SK-N-SH (cell line): Measurements from ENCODE around the gene AKT1. TPM values are rescaled to one million over a fixed set of nuclear protein-coding genes. Genes with fewer than 3 reads are reported as not detected.

Experiments used
- CTCF ChIA-PET: fragments of 300-600, 350-600 bp; formaldehyde crosslinking; extraction: SDS; loops from one replicate; lab custom pipeline; 2021; lab: Yijun Ruan, JAX
- POLR2A ChIA-PET: fragments of 350-600 bp; sonication (Branson Sonifier 250); formaldehyde crosslinking; extraction: SDS; loops from one replicate; lab custom pipeline; 2020; ENCODE audit warnings: antibody characterized with exemption, inconsistent platforms; lab: Yijun Ruan, JAX
- DNase-seq: peaks from one replicate; pipeline ENCODE4 v3.0.0; 2012
- H2AFZ ChIP-seq: fragments of 200-600 bp; sonication (generic); 2 replicates; pipeline ENCODE4 v1.8.1; 2016; ENCODE audit warnings: antibody characterized with exemption, mild to moderate bottlenecking, low read depth
- H3F3A ChIP-seq: fragments of 200-600 bp; sonication (generic); replicated peaks from 2 replicates; pipeline ENCODE3; 2016; ENCODE audit warnings: antibody characterized with exemption, mild to moderate bottlenecking; ENCODE audit not compliant: insufficient read depth
- H3K27ac ChIP-seq, 2 experiments: fragments of 200-500 bp in 1 of 2; fragments of 200-600 bp in 1 of 2; sonication (Bioruptor generic) in 1 of 2; sonication (generic), shearing (Covaris generic) in 1 of 2; 2 replicates each; pipeline versions ENCODE4 v1.5.1 to v1.6.1; 2014 to 2016; ENCODE audit warnings: low read depth in 2 of 2, inconsistent platforms in 1 of 2, low read length in 1 of 2, mild to moderate bottlenecking in 1 of 2, mixed read lengths in 1 of 2
- H3K27me3 ChIP-seq: fragments of 200-600 bp; sonication (generic), shearing (Covaris generic); 2 replicates; pipeline ENCODE4 v1.6.1; 2016; ENCODE audit warnings: mixed run types; ENCODE audit not compliant: insufficient read depth
- H3K36me3 ChIP-seq, 2 experiments: fragments of 200-500 bp in 1 of 2; fragments of 200-600 bp in 1 of 2; sonication (Bioruptor generic) in 1 of 2; sonication (generic) in 1 of 2; replicated peaks in 1 of 2; 2 replicates each; pipeline versions ENCODE3 to v1.5.1; 2014 to 2016; ENCODE audit warnings: low read length in 1 of 2, mild to moderate bottlenecking in 1 of 2; ENCODE audit not compliant: insufficient read depth in 2 of 2, control insufficient read depth in 1 of 2
- H3K4me1 ChIP-seq, 2 experiments: fragments of 200-500 bp in 1 of 2; fragments of 200-600 bp in 1 of 2; sonication (Bioruptor generic) in 1 of 2; sonication (generic), shearing (Covaris generic) in 1 of 2; 2 replicates each; pipeline versions ENCODE4 v1.5.1 to v1.6.1; 2014 to 2016; ENCODE audit warnings: low read depth in 1 of 2, low read length in 1 of 2, mixed run types in 1 of 2; ENCODE audit not compliant: insufficient read depth in 2 of 2, control insufficient read depth in 1 of 2
- H3K4me2 ChIP-seq: fragments of 200-600 bp; sonication (generic), shearing (Covaris generic); 2 replicates; pipeline ENCODE4 v1.6.1; 2017; ENCODE audit warnings: mixed run types
- H3K4me3 ChIP-seq, 2 experiments: fragments of 200-500 bp in 1 of 2; fragments of 200-600 bp in 1 of 2; sonication (Bioruptor generic) in 1 of 2; sonication (generic), shearing (Covaris generic) in 1 of 2; 2 replicates each; pipeline versions ENCODE4 v1.5.1 to v1.8.1; 2014 to 2016; ENCODE audit warnings: low read depth in 2 of 2, inconsistent platforms in 1 of 2, low read length in 1 of 2, mild to moderate bottlenecking in 1 of 2, mixed read lengths in 1 of 2, moderate library complexity in 1 of 2
- H3K79me2 ChIP-seq: fragments of 200-600 bp; sonication (generic); 2 replicates; pipeline ENCODE4 v1.8.1; 2017; ENCODE audit warnings: mild to moderate bottlenecking; ENCODE audit not compliant: insufficient read depth
- H3K9ac ChIP-seq: fragments of 200-600 bp; sonication (generic); 2 replicates; pipeline ENCODE4 v1.6.1; 2017; ENCODE audit warnings: mixed run types
- H3K9me2 ChIP-seq: fragments of 200-600 bp; sonication (generic); 2 replicates; pipeline ENCODE4 v1.6.1; 2017; ENCODE audit warnings: mixed run types
- H3K9me3 ChIP-seq: fragments of 200-600 bp; sonication (generic); 2 replicates; pipeline ENCODE4 v1.6.1; 2017; ENCODE audit warnings: mixed run types, mild to moderate bottlenecking, moderate library complexity
- H4K20me1 ChIP-seq: fragments of 200-600 bp; sonication (generic); 2 replicates; pipeline ENCODE4 v1.6.1; 2017; ENCODE audit warnings: mild to moderate bottlenecking, mixed run types; ENCODE audit not compliant: insufficient read depth
- ELF1 ChIP-seq: IDR thresholded peaks from 2 replicates; pipeline ENCODE4 v1.4.0; 2012
- EP300 ChIP-seq, 2 experiments: IDR thresholded peaks; 2 replicates each; pipeline versions ENCODE4 v1.4.0 to v1.6.1; 2012; ENCODE audit warnings: borderline replicate concordance in 1 of 2, low read depth in 1 of 2, low read length in 1 of 2
- EZH2phosphoT487 ChIP-seq: fragments of 200-600 bp; sonication (generic); IDR thresholded peaks from 2 replicates; pipeline ENCODE4 v1.6.1; 2017; ENCODE audit warnings: low read depth, mixed run types, mild to moderate bottlenecking, antibody characterized with exemption, moderate library complexity, borderline replicate concordance
- FOSL2 ChIP-seq: IDR thresholded peaks from 2 replicates; pipeline ENCODE4 v1.4.0; 2012; ENCODE audit warnings: low read depth, mild to moderate bottlenecking, moderate library complexity, borderline replicate concordance
- IRF3 ChIP-seq: fragments of 150-350 bp; IDR thresholded peaks from 2 replicates; pipeline ENCODE4 v1.6.1; 2016; ENCODE audit warnings: mild to moderate bottlenecking, low read depth, low read length
- JUND ChIP-seq: IDR thresholded peaks from 2 replicates; pipeline ENCODE4 v1.4.0; 2012
- MEF2A ChIP-seq: IDR thresholded peaks from 2 replicates; pipeline ENCODE4 v1.4.0; 2012; ENCODE audit warnings: low read depth, borderline replicate concordance
- MXI1 ChIP-seq: IDR thresholded peaks from 2 replicates; pipeline ENCODE4 v1.6.1; 2012; ENCODE audit warnings: mild to moderate bottlenecking, low read depth, low read length, improper control_type of control experiment
- NFIC ChIP-seq: IDR thresholded peaks from 2 replicates; pipeline ENCODE4 v1.4.0; 2012; ENCODE audit warnings: borderline replicate concordance
- NRF1 ChIP-seq: IDR thresholded peaks from 2 replicates; pipeline ENCODE4 v1.6.1; 2012; ENCODE audit warnings: low read depth, mild to moderate bottlenecking, low read length
- PBX3 ChIP-seq: IDR thresholded peaks from 2 replicates; pipeline ENCODE4; 2012
- RCOR1 ChIP-seq: fragments of 150-350 bp; IDR thresholded peaks from 2 replicates; pipeline ENCODE4 v1.6.1; 2017; ENCODE audit warnings: antibody characterized with exemption, low read length
- SIN3A ChIP-seq: IDR thresholded peaks from 2 replicates; pipeline ENCODE4 v1.6.1; 2012; ENCODE audit warnings: low read depth, mild to moderate bottlenecking, low read length, moderate library complexity, borderline replicate concordance
- SMC3 ChIP-seq: IDR thresholded peaks from 2 replicates; pipeline ENCODE4 v1.6.1; 2012; ENCODE audit warnings: low read depth, low read length, improper control_type of control experiment
- TAF1 ChIP-seq: IDR thresholded peaks from 2 replicates; pipeline ENCODE4 v1.6.1; 2012; ENCODE audit warnings: low read depth, mild to moderate bottlenecking, low read length, moderate library complexity, borderline replicate concordance
- USF1 ChIP-seq: IDR thresholded peaks from 2 replicates; pipeline ENCODE4 v1.4.0; 2012; ENCODE audit warnings: low read depth, borderline replicate concordance
- YY1 ChIP-seq: IDR thresholded peaks from 2 replicates; pipeline ENCODE4 v1.4.0; 2012; ENCODE audit warnings: low read depth, mild to moderate bottlenecking
- ZBTB33 ChIP-seq: IDR thresholded peaks from 2 replicates; pipeline ENCODE4 v1.4.0; 2012; ENCODE audit warnings: low read depth, borderline replicate concordance
- WGBS: methylation state at CpG from one replicate; pipeline ENCODE4 v1.1.6; 2017; ENCODE audit warnings: low lambda C conversion rate; 5-methylcytosine and 5-hydroxymethylcytosine counted together
- polyA plus RNA-seq, 3 experiments: library from polyadenylated mRNA; depleted of rRNA; stranded (reverse); fragments of >200 nt; gene quantifications; 2 replicates each; pipeline ENCODE4 v1.2.3, GENCODE V29; 2012

The AKT1 gene
- polyA plus RNA-seq, 1 of the 3 experiments (the other 2 are of a cell fraction): 198 TPM

DNA sequence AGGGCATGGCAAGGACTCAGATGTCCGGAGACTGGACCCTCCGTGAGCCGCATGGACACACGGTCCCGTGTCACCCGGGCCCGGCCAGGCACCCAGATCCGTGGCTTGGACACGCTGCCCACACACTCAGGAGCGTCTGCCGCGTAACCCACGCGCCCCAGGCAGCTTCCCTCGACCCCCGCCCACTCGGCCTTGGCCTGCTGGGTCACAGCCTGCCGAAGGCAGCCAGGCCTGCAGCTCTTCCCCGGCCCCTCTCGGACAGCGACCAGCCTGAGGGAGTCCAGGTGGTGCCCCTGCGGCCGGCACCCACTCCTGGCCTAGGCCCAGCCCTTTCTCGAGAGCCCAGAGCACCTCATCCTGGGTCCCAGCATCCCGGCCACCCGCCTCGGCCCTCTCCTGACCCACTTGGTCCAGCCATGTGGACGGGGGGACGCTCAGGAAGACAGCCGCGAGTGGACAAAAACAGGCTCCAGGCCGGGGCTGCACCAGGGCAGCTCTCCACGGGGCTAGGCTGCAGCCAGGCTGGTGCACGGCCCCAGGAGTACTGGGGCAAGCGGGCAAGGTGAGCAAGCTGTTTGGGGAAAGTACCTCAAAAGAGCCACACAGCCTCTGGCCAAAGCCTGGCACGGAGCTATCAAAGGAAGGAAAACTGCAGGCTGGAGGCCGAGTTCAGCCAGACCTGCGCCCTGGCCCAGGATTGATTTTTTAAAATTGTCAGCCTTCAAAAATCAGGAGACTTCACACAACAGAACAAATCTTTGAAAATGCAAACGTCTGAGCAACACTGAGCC, 6.5 kb downstream of the AKT1 start:
- TF ChIP-seq SIN3A (no peak), IRF3 (no peak), YY1 (no peak), TAF1 (no peak)
- H3K9me3 ChIP-seq: no peaks in the 10 kb centered on the region
- ChIA-PET POLR2A (interaction anchor here (0.5 kb wide), 1 partner anchor 37 kb away, joined by 3 read pairs; no protein-coding TSS in a partner anchor), CTCF (interaction anchor here (0.6 to 6.3 kb wide), 4 partner anchors 20 to 64 kb away, joined by 3 to 35 read pairs (median 3); no protein-coding TSS in a partner anchor)
- no peak overlapping the region for H3K27ac ChIP-seq
- H3K36me3 ChIP-seq: peaks cover 0 to 40% of the 10 kb centered on the region in 2 experiments
- WGBS: 93% methylated on average over 33 of the region's 39 CpGs
- H3K4me1 ChIP-seq: peaks cover 4 to 15% of the 10 kb centered on the region in 2 experiments; a peak in 3 of 4 replicates
- H3K9ac ChIP-seq: no peak overlapping the region
- no peak overlapping the region for H2AFZ ChIP-seq
- H3K4me2 ChIP-seq: no peak overlapping the region
- DNase-seq: no peak
- H3K27me3 ChIP-seq: no peaks in the 10 kb centered on the region
- H3K4me3 ChIP-seq: no peak overlapping the region
- H3F3A ChIP-seq: no peaks in the 10 kb centered on the region
- peaks cover 85% of the 10 kb centered on the region for H4K20me1 ChIP-seq
- peaks cover 89% of the 10 kb centered on the region for H3K79me2 ChIP-seq
- no peaks in the 10 kb centered on the region for H3K9me2 ChIP-seq

DNA sequence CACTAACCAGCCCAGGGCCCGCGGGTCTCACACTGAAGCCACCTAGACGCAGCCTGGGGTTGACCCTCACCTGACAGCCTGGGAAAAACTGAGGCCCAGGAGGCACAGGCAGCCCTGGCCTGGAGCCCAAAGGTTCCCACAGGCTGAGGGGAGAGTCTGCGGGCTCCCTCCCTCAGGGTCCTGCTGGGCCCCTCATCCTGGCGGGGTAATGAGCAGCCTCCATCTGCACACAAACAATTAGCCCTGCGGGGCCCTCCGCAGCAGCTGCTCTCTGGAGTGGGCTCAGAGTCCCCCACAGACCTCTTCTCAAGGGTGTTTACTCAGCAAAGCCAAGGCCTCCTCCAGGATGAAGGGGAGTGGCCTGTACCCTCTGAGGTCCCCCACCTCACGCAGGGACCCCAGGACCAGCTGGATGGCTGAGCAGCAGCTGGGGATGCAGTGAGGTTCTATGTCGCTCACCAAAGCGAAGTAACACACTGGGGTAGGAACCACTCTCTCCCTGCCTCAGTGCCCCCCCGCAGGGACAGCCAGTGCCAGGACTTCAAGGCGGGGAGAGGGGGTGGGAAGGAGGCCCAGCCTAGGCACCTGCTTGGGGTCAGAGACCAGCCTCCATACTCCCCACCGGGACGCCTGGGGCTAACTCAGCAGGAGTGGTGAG, 7.3 kb downstream of the AKT1 start:
- no peak for DNase-seq
- H3K4me2 ChIP-seq: no peak overlapping the region
- no peaks in the 10 kb centered on the region for H3F3A ChIP-seq
- ChIA-PET POLR2A (no interaction called here), CTCF (interaction anchor here (0.9 to 6.3 kb wide), 3 partner anchors 20 to 65 kb away, joined by 3 to 35 read pairs (median 3); partner anchors contain the start of gene ADSS1)
- no peak overlapping the region for H3K27ac ChIP-seq
- H2AFZ ChIP-seq: no peak overlapping the region
- H3K9me2 ChIP-seq: no peaks in the 10 kb centered on the region
- peaks cover 83% of the 10 kb centered on the region for H4K20me1 ChIP-seq
- H3K9me3 ChIP-seq: no peaks in the 10 kb centered on the region
- H3K9ac ChIP-seq: no peak overlapping the region
- H3K27me3 ChIP-seq: no peaks in the 10 kb centered on the region
- peaks cover 0 to 7% of the 10 kb centered on the region in 2 experiments; a peak in 1 of 4 replicates for H3K4me1 ChIP-seq
- 97% methylated on average over 6 of the region's 14 CpGs for WGBS
- TF ChIP-seq SMC3: no peak
- no peak for TF ChIP-seq RCOR1
- TF ChIP-seq ELF1: no peak
- TF ChIP-seq PBX3: no peak
- no peak for TF ChIP-seq JUND
- TF ChIP-seq NFIC: no peak
- TF ChIP-seq FOSL2: no peak
- no peak for TF ChIP-seq TAF1
- TF ChIP-seq ZBTB33: no peak
- no peak for TF ChIP-seq EZH2phosphoT487
- TF ChIP-seq MXI1: no peak
- no peak for TF ChIP-seq MEF2A
- no peak for TF ChIP-seq EP300 (IDR thresholded peaks at IDR 0.05; ENCODE audit: borderline replicate concordance in 1 of 2, low read depth in 1 of 2, low read length in 1 of 2)
- TF ChIP-seq USF1: no peak
- TF ChIP-seq YY1: no peak
- TF ChIP-seq NRF1: no peak
- TF ChIP-seq, all 33 proteins: peak for 0
- Histone ChIP-seq H3K36me3 (peaks cover 0 to 41% of the 10 kb centered on the region in 2 experiments), H3K79me2 (peaks cover 81% of the 10 kb centered on the region), H3K4me3 (no peak overlapping the region)
